IPS-NIHi7 (cell line): Measurements from ENCODE around the gene CHRM4.
"Not testable (repeated sequence)": the region's sequence is repeated elsewhere in the genome, so short reads cannot be mapped to it uniquely, and the experiment has no call there.

Source experiments
- DNase-seq: peaks from one replicate; pipeline ENCODE4 v3.0.0; 2012; ENCODE audit warnings: mixed read lengths; ENCODE audit errors: extremely low spot score

Gene CHRM4

DNA sequence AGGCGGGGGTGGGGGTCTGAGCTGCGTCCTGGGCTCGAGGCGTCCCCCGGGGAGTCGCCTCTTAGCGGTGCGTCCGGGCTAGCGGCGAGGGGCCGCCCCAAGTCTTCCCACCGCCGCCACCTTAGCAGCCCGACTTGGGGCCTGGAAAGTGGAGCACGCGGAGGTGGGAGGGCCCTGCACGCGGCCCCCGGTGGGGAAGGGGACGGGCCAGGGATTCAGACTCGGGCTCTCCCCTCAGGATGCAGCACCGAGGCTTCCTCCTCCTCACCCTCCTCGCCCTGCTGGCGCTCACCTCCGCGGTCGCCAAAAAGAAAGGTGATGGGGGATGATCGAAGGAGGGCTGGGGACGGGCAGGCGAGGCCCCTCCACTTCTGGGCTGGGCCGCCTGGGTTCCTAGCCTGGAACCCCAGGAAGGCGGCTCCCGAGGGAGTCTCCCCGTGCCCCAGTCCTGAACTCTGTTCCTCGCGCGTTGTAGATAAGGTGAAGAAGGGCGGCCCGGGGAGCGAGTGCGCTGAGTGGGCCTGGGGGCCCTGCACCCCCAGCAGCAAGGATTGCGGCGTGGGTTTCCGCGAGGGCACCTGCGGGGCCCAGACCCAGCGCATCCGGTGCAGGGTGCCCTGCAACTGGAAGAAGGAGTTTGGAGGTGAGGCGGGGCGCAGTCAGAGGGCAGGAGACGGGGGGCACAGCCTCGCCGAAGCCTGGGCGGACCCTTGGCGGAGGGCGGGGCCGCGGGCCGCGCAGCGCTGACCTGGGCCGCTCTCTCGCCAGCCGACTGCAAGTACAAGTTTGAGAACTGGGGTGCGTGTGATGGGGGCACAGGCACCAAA, 9.5 kb downstream of the CHRM4 start:
- DNase-seq = no peak

DNA sequence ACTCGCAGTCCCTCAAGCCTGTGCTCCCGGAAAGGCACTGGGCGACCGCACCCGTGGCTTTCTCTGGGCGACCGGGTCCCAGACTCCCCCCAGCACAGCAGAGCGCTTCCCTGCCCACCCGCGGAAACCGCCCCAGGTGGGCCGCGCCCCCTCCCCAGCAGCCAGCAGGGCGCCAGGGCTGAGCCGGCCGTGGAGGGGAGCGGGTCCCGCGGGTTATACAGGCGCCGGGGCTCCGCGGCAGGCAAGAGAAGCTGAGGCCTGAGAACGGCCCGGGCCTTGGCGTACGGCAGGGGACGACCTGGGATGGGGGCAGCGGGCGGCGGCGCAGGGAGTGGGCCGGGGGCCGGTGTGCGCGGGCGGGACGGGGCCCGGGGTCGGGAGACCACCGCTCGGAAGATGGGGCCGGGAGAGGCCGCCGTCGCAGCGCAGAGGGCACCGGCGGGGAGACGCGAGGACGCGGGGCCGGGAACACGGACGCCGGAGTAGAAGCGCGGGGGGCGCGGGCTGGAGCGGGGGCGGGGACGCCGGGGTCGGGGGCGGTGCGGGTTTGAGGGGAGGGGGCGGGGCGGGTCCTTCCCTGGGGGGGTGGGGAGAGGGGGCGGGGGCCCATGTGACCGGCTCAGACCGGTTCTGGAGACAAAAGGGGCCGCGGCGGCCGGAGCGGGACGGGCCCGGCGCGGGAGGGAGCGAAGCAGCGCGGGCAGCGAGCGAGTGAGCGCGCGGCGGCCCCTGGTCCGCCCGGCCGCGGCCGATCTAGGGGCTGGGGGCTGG, 10.3 kb downstream of the CHRM4 start, which contains the start of gene MDK:
MDK (plus strand) TSS at position 622 of the 771 bp plus-strand sequence. CDS start 389 bp downstream, outside the sequence.
- DNase-seq = peak; percentile 77

- peak; percentile 82 for DNase-seq
Measured at GRCh38 chr11:46380340-46381047, 11.1 kb downstream of the CHRM4 start.

- DNase-seq = peak; percentile 84
Measured at GRCh38 chr11:46379482-46380293, 11.9 kb downstream of the CHRM4 start.

DNA sequence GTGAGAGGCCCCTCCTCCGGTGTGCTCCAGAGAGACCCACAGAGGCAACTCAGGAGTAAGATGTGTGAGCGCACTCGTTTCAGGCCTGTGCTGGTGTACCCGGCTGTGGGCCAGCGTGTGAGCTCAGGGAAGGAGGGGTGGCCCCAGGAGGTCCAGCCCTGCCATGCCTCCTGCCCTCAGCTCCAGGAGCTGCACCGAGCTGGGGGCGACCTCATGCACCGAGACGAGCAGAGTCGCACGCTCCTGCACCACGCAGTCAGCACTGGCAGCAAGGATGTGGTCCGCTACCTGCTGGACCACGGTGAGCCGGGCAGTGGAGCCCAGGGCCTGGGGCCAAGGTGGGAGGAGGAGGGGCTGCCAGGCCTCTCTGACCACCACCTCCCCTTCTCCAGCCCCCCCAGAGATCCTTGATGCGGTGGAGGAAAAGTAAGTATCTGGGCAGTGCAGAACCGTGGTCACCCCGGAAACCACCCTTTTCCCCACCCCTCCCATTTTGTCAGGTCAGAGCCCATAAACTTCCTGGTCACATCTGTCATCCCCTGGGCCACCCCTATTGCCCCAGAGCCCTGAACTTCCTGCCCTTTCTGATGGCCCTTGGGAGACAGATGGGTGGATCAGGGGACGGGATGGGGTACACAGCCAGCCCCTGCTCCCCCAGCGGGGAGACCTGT, 12.6 kb downstream of the CHRM4 start:
- no peak for DNase-seq

GRCh38 chr11:46378296-46378695, 13.3 kb downstream of the CHRM4 start:
- DNase-seq = no peak

GRCh38 chr11:46377831-46378230, 13.7 kb downstream of the CHRM4 start:
- DNase-seq = no peak

DNA sequence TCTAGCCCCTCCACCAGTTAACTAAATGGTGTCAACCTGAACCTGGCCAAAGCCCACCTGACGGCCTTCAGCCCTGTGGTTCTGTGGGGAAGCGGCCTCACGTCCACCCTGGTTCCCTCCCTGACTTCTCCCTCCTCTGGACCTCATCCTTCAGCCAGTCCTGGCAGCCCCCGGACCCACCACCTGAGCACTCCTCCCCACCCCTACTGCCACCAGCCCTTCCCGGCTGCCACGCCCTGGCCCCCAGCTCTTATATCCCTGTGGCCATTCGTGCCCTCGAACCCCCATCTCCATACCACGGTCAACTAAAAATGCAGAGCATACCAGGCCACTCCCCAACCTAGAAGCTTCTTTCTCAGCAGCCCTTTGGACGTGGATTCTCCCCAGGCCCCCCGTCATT, 14.3 kb downstream of the CHRM4 start:
- no peak for DNase-seq

DNA sequence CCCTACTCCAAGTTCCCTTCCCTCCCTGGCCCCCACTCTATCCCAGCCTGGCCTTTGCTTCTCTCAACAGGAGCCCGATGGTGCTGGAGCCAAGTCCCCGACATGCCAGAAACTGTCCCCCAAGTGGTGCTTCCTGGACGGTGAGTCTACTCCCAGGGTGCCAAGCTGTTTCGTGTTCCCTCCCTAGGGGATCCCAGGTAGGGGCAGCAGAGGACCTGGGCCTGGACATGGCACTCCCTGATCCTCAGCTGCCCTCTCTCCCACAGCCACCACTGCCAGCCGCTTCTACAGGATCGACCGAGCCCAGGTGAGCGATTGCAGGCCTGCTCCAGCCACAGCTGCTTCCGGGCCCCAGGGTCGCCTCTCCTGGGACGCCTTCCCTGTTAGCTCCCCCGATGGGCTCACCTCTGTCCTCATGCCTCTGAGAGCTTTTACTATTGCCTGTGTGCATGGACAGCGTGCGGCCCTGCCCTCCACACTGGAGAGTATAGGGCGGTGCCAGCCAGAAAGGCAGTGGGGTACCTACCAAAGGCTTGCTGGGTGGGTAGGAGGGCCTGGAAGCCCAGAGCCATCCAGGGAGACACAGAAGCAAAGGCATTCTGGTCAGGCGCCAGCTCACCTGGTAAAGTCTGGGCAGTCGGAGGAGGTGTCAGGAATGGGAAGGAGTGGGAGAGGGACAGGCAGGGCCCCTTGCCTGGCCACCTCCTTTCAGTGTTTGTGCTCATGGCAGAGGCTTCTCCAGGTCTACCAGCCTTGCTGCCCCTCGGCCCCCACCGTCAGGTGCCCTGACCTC, 15.1 kb downstream of the CHRM4 start:
- no peak for DNase-seq

DNA sequence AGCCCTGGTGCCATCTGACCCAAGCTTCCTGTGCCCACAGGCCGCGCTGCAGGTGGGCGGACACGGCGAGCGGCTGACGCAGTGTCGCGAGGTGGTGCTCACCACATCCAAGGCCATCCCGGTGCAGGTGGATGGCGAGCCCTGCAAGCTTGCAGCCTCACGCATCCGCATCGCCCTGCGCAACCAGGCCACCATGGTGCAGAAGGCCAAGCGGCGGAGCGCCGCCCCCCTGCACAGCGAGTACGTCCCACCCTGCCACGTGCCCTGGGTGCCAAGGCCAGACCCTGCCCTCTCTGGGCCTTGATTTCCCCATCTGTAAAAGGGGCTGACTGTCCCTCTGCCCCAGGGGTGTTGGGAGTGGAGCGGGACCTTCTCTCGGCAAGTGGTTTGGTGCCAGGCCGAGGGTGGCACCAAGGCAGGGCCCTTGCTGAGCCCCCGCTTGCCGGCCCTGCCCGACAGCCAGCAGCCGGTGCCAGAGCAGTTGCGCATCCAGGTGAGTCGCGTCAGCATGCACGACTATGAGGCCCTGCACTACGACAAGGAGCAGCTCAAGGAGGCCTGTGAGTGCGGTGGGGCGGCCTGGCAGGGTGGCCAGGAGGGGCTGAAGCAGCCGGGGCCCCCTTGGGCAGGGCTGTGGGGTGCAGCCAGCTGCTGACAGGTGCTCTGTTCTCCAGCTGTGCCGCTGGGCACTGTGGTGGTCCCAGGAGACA, 16.0 kb downstream of the CHRM4 start:
- DNase-seq = no peak

- DNase-seq = no peak
Measured at GRCh38 chr11:46374815-46375214, 16.8 kb downstream of the CHRM4 start.

DNA sequence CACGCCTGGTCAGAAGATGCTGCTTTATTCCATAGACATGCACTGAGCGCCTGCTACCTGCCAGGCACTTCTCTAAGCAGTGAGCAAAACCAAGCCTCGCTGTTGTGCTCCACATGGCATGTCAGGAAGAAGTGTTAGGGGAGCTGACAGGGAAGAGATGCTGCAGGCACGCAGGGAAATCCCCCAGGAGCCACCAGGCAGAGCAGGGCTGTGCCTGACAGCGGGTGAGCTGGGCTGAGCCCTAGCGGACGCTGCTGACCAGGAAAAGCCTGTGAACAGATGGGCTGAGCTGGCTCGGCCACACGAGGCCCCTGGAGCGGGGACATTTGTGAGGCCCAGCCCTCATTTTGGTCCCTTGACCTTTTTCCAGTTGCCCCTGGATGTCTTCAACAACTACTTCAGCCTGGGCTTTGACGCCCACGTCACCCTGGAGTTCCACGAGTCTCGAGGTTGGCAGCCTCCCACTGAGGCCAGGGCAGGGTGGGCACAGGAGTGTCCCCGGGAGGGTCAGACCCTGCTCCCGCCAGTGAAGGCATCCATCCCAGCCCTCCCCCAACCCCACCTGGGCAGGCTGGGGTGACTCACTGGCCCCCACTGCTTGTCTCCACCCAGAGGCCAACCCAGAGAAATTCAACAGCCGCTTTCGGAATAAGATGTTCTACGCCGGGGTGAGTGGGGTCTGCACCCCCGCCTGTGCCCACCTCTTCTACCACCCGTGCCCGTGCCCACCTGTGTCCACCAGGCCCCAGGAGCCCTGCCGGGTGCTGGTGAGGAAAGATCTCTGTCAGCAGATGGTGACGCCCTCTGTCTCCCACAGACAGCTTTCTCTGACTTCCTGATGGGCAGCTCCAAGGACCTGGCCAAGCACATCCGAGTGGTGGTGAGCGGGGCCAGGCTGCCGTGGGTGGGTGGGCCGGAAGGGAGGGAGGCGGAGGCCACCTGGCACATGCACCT, 17.5 kb downstream of the CHRM4 start:
- no peak for DNase-seq

- DNase-seq = not testable (repeated sequence)
Measured at GRCh38 chr11:46372501-46372900, 19.1 kb downstream of the CHRM4 start.

- DNase-seq = no peak
Measured at GRCh38 chr11:46372086-46372485, 19.5 kb downstream of the CHRM4 start.

GRCh38 chr11:46371262-46371661, 20.3 kb downstream of the CHRM4 start:
- not testable (repeated sequence) for DNase-seq

GRCh38 chr11:46370253-46370652, 21.3 kb downstream of the CHRM4 start:
- DNase-seq = no peak

GRCh38 chr11:46369458-46370152, 22.0 kb downstream of the CHRM4 start:
- DNase-seq = peak; percentile 85

GRCh38 chr11:46367916-46368267, 23.7 kb downstream of the CHRM4 start:
- DNase-seq = no peak
